ENCODE data around the gene NACC1. TPM values are rescaled to one million over a fixed set of nuclear protein-coding genes. Genes with fewer than 3 reads are reported as not detected.

NACC1 gene
- total and polyA plus RNA-seq, 2 experiments from 2014 or later = 12.4 to 260 TPM

- Mint-ChIP-seq H3K9me3 (peaks cover 3% of the 10 kb centered on the region), H3K36me3 (ENCODE audit: low read depth) (peaks cover 35% of the 10 kb centered on the region; the same call in 2 of the 3 replicates), H3K4me1 (peaks cover 50% of the 10 kb centered on the region), H3K27ac (peak overlapping the region; percentile 79; the same call in 1 of the 2 replicates), H3K27me3 (ENCODE audit: insufficient read depth, low read depth, poor library complexity) (peaks cover 34% of the 10 kb centered on the region), H3K4me3 (peak overlapping the region; percentile 93)
- Histone ChIP-seq H4K20me1 (replicated peaks; ENCODE audit: insufficient read depth) (peaks cover 65% of the 10 kb centered on the region), H3K4me3 (peak overlapping the region; percentile 96; the same call in 1 of the 2 replicates), H3K27me3 (ENCODE audit: insufficient read depth) (no peaks in the 10 kb centered on the region), H2AFZ (no peak overlapping the region), H3K4me1 (ENCODE audit: insufficient read depth) (peaks cover 32% of the 10 kb centered on the region), H3K36me3 (ENCODE audit: insufficient read depth) (no peaks in the 10 kb centered on the region), H3K79me2 (replicated peaks; ENCODE audit: insufficient read depth) (peaks cover 84% of the 10 kb centered on the region), H3F3A (replicated peaks; ENCODE audit: low read depth) (peaks cover 6% of the 10 kb centered on the region), H3K4me2 (peak overlapping the region; percentile 94), H3K27ac (ENCODE audit: low read depth) (peak overlapping the region; percentile 72; the same call in 1 of the 2 replicates), H3K9me2 (ENCODE audit: insufficient read depth) (no peaks in the 10 kb centered on the region)
- TF ChIP-seq NANOG (IDR thresholded peaks at IDR 0.05; ENCODE audit: borderline replicate concordance) = no peak
- TF ChIP-seq STAT1 (IDR thresholded peaks at IDR 0.05; ENCODE audit: unreplicated experiment) = no peak
- TF ChIP-seq JUNB (IDR thresholded peaks at IDR 0.05; ENCODE audit: unreplicated experiment) = no peak
- TF ChIP-seq ZNF462 (CRISPR knock-in tag; IDR thresholded peaks at IDR 0.05) = no peak
- no peak for ATAC-seq
- no peak for DNase-seq (ENCODE audit: low spot score)
Observed at GRCh38 chr19:13120817-13121216, 2.8 kb downstream of the NACC1 start.

DNA sequence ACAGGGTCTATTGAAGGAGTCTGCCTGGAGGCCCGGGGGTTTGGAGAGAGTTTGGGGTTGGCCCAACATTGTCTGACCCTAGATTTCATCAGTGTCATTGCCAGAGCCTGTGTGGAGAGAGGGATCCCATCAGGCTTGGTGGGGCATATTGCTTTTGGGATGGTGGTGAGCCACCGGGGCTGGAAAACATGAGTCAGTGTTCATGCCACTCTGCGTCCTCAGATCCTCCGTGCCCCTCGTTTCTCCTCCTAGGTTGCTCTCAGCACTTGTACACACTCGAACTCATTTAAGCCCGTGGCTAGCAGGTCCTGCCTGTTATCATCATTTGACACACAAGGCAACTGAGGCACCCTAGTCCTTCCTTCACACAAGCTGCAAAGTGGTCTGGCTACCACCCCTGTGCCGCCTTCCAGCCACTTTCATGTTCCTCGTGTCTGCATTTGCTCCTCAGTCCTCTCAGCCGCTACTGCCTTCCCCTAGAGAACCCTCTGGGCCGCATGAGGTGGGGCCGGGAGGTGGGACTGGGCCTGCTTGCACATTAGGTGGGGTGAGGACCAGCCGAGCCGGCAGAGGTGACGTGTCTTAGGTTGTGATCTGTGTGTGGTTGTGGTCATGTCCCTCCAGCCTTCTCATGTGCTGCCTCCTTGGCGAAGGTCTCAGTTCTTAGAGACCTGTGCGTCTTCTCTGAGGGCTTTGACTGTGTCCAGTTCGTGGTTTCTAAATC is 3.6 kb downstream of the NACC1 start:
- H2AFZ ChIP-seq = no peak overlapping the region
- ATAC-seq (no peak), DNase-seq (ENCODE audit: low spot score) (no peak)
- no peaks in the 10 kb centered on the region for H3K36me3 ChIP-seq (ENCODE audit: insufficient read depth)
- Mint-ChIP-seq H3K36me3 (ENCODE audit: low read depth) (peaks cover 39% of the 10 kb centered on the region), H3K4me1 (peaks cover 49% of the 10 kb centered on the region), H3K27me3 (ENCODE audit: insufficient read depth, low read depth, poor library complexity) (peaks cover 26% of the 10 kb centered on the region), H3K9me3 (peaks cover 3% of the 10 kb centered on the region; the same call in 2 of the 3 replicates), H3K4me3 (peak overlapping the region; percentile 5; the same call in 1 of the 3 replicates), H3K27ac (peak overlapping the region; percentile 14; the same call in 1 of the 2 replicates)
- H3F3A ChIP-seq (replicated peaks; ENCODE audit: low read depth) = peaks cover 6% of the 10 kb centered on the region
- peak overlapping the region; percentile 96; the same call in 1 of the 2 replicates for H3K4me3 ChIP-seq
- no peaks in the 10 kb centered on the region for H3K9me2 ChIP-seq (ENCODE audit: insufficient read depth)
- peaks cover 32% of the 10 kb centered on the region for H3K4me1 ChIP-seq (ENCODE audit: insufficient read depth)
- H3K27ac ChIP-seq (ENCODE audit: low read depth) = no peak overlapping the region
- peaks cover 73% of the 10 kb centered on the region for H4K20me1 ChIP-seq (replicated peaks; ENCODE audit: insufficient read depth)
- peaks cover 87% of the 10 kb centered on the region for H3K79me2 ChIP-seq (replicated peaks; ENCODE audit: insufficient read depth)
- H3K4me2 ChIP-seq = peak overlapping the region; percentile 94; the same call in 1 of the 2 replicates
- no peaks in the 10 kb centered on the region for H3K27me3 ChIP-seq (ENCODE audit: insufficient read depth)
- TF ChIP-seq CREB1 (CRISPR knock-in tag; IDR thresholded peaks at IDR 0.05; ENCODE audit: low read depth) = no peak
- no peak for TF ChIP-seq ZNF114 (CRISPR knock-in tag; IDR thresholded peaks at IDR 0.05)
- TF ChIP-seq ZNF331 (CRISPR knock-in tag; IDR thresholded peaks at IDR 0.05; ENCODE audit: low read depth) = no peak
- no peak for TF ChIP-seq POLR2AphosphoS5 (IDR thresholded peaks at IDR 0.05; ENCODE audit: low read depth)

Measured in GM23338 (cell line).